Activated CD8-positive, alpha-beta T cell treated with anti-CD3 and anti-CD28 coated beads for 36 hours (primary cell): ENCODE data around the gene BPIFB2. TPM values are rescaled to one million over a fixed set of nuclear protein-coding genes. Genes with fewer than 3 reads are reported as not detected.
"Not testable (repeated sequence)": the region's sequence is repeated elsewhere in the genome, so short reads cannot be mapped to it uniquely, and the experiment has no call there.

Source experiments
- ATAC-seq: fragments of 200-7000 bp; cut with Tn5 transposase; one replicate; pipeline ENCODE4 v1.10.0; 2021; ENCODE audit warnings: mild to moderate bottlenecking, moderate library complexity
- CTCF ChIA-PET: fragments of 350-600 bp; sonication (Branson Sonifier 250); formaldehyde crosslinking; loops from one replicate; lab custom pipeline; 2021; ENCODE audit warnings: antibody characterized with exemption; lab: Charles Lee
- POLR2A ChIA-PET: fragments of 350-600 bp; sonication (Branson Sonifier 250); formaldehyde crosslinking; loops from one replicate; lab custom pipeline; 2021; ENCODE audit warnings: antibody characterized with exemption; lab: Charles Lee
- DNase-seq: peaks from one replicate; pipeline ENCODE4 v3.0.0-alpha.2; 2020
- H3K27ac Mint-ChIP-seq: one replicate; pipeline ENCODE4 v1.8.0; 2021; ENCODE audit warnings: mild to moderate bottlenecking, mixed read lengths
- H3K27me3 Mint-ChIP-seq: one replicate; pipeline ENCODE4 v1.8.0; 2021; ENCODE audit warnings: mixed read lengths
- H3K36me3 Mint-ChIP-seq: one replicate; pipeline ENCODE4 v1.8.0; 2021; ENCODE audit warnings: low read depth, mixed read lengths
- H3K4me1 Mint-ChIP-seq: one replicate; pipeline ENCODE4 v1.8.0; 2021; ENCODE audit warnings: low read depth, mixed read lengths
- H3K4me3 Mint-ChIP-seq: one replicate; pipeline ENCODE4 v1.8.0; 2021; ENCODE audit warnings: mild to moderate bottlenecking, moderate library complexity, mixed read lengths
- H3K9me3 Mint-ChIP-seq: one replicate; pipeline ENCODE4 v1.8.0; 2021; ENCODE audit warnings: mixed read lengths
- CTCF ChIP-seq: fragments of 200-600 bp; IDR thresholded peaks from one replicate; pipeline ENCODE4 v1.8.0; 2022; ENCODE audit warnings: antibody characterized with exemption, mild to moderate bottlenecking
- intact Hi-C: fragments of 100-400 bp; cut with micrococcal nuclease; formaldehyde crosslinking; loops from one replicate; pipeline ENCODE4 v1.10.0; 2022
- total RNA-seq, 2 experiments: library from RNA; stranded (reverse); gene quantifications; one replicate each; pipeline ENCODE4 v1.2.3, GENCODE V29; 2021

BPIFB2 gene
- total RNA-seq, 2 experiments from 2014 or later = not detected

GRCh38 chr20:32970973-32971300, 36.6 kb upstream of the BPIFB2 start:
- DNase-seq (no peak), ATAC-seq (no peak)
- no peak overlapping the region for H3K27ac Mint-ChIP-seq
- peaks cover 2% of the 10 kb centered on the region for H3K9me3 Mint-ChIP-seq
- CTCF ChIA-PET = interaction anchor here (1.5 to 5.4 kb wide), 2 partner anchors 25 to 34 kb away, joined by 7 to 40 read pairs; partner anchors contain the start of gene SUN5
- TF ChIP-seq CTCF = no peak
- POLR2A ChIA-PET = interaction anchor here (0.7 to 3.0 kb wide), 5 partner anchors 16 to 1332 kb away, joined by 3 to 10 read pairs (median 4); partner anchors contain the start of gene AHCY
- peaks cover 80% of the 10 kb centered on the region for H3K4me1 Mint-ChIP-seq
- peaks cover 9% of the 10 kb centered on the region for H3K36me3 Mint-ChIP-seq
- H3K4me3 Mint-ChIP-seq = no peak overlapping the region
- intact Hi-C loops = no loop called here
- no peaks in the 10 kb centered on the region for H3K27me3 Mint-ChIP-seq

- CTCF ChIA-PET = interaction anchor here (0.7 to 5.4 kb wide), 4 partner anchors 13 to 33 kb away, joined by 3 to 40 read pairs (median 5); partner anchors contain the start of gene SUN5
- H3K27me3 Mint-ChIP-seq = no peaks in the 10 kb centered on the region
- peak; percentile 49 for DNase-seq
- POLR2A ChIA-PET = interaction anchor here (1.1 to 3.0 kb wide), 6 partner anchors 10 to 26 kb away, joined by 3 to 10 read pairs (median 4); no protein-coding TSS in a partner anchor
- peaks cover 8% of the 10 kb centered on the region for H3K9me3 Mint-ChIP-seq
- peaks cover 78% of the 10 kb centered on the region for H3K4me1 Mint-ChIP-seq
- ATAC-seq = peak; percentile 24
- H3K4me3 Mint-ChIP-seq = no peak overlapping the region
- no peak overlapping the region for H3K27ac Mint-ChIP-seq
- intact Hi-C loops = no loop called here
- no peak for TF ChIP-seq CTCF
- H3K36me3 Mint-ChIP-seq = peaks cover 16% of the 10 kb centered on the region
Measured at GRCh38 chr20:32971703-32972161, 35.8 kb upstream of the BPIFB2 start.

GRCh38 chr20:32972181-32973076, 35.1 kb upstream of the BPIFB2 start:
- H3K27me3 Mint-ChIP-seq = no peaks in the 10 kb centered on the region
- POLR2A ChIA-PET = interaction anchor here (1.1 to 3.0 kb wide), 6 partner anchors 9 to 27 kb away, joined by 3 to 10 read pairs (median 4); no protein-coding TSS in a partner anchor
- peaks cover 73% of the 10 kb centered on the region for H3K4me1 Mint-ChIP-seq
- CTCF ChIA-PET = interaction anchor here (0.7 to 5.4 kb wide), 5 partner anchors 13 to 32 kb away, joined by 3 to 40 read pairs (median 5); partner anchors contain the start of gene SUN5
- intact Hi-C loops = no loop called here
- peaks cover 10% of the 10 kb centered on the region for H3K9me3 Mint-ChIP-seq
- no peak overlapping the region for H3K27ac Mint-ChIP-seq
- no peak overlapping the region for H3K4me3 Mint-ChIP-seq
- H3K36me3 Mint-ChIP-seq = peaks cover 20% of the 10 kb centered on the region
- no peak for TF ChIP-seq CTCF
- ATAC-seq (peak; percentile 80), DNase-seq (peak; percentile 95)

- CTCF ChIA-PET = interaction anchor here (0.6 to 5.4 kb wide), 5 partner anchors 22 to 37 kb away, joined by 3 to 40 read pairs (median 5); no protein-coding TSS in a partner anchor
- peaks cover 67% of the 10 kb centered on the region for H3K4me1 Mint-ChIP-seq
Measured at GRCh38 chr20:32973077-32973717, 34.3 kb upstream of the BPIFB2 start.

GRCh38 chr20:32974204-32975064, 33.1 kb upstream of the BPIFB2 start:
- CTCF ChIA-PET = interaction anchor here (0.8 to 5.4 kb wide), 5 partner anchors 16 to 32 kb away, joined by 3 to 40 read pairs (median 5); no protein-coding TSS in a partner anchor
- POLR2A ChIA-PET = interaction anchor here (0.7 to 3.0 kb wide), 5 partner anchors 9 to 29 kb away, joined by 3 to 10 read pairs (median 6); no protein-coding TSS in a partner anchor
- not testable (repeated sequence) for DNase-seq

More at GRCh38 chr20:32973077-32973717, 34.3 kb upstream of the BPIFB2 start:
- intact Hi-C loops = no loop called here
- H3K4me3 Mint-ChIP-seq = no peak overlapping the region
- H3K27ac Mint-ChIP-seq = no peak overlapping the region
- peaks cover 20% of the 10 kb centered on the region for H3K36me3 Mint-ChIP-seq
- peaks cover 10% of the 10 kb centered on the region for H3K9me3 Mint-ChIP-seq
- no peak for TF ChIP-seq CTCF
- POLR2A ChIA-PET = interaction anchor here (1.4 to 3.0 kb wide), 5 partner anchors 7 to 28 kb away, joined by 3 to 10 read pairs (median 6); no protein-coding TSS in a partner anchor
- H3K27me3 Mint-ChIP-seq = no peaks in the 10 kb centered on the region
- ATAC-seq (no peak), DNase-seq (no peak)

GRCh38 chr20:32975121-32975520, 32.4 kb upstream of the BPIFB2 start:
- H3K4me3 Mint-ChIP-seq, H3K27ac Mint-ChIP-seq, POLR2A ChIA-PET, H3K9me3 Mint-ChIP-seq, ATAC-seq, H3K27me3 Mint-ChIP-seq, intact Hi-C loops, DNase-seq: not testable (repeated sequence)
- H3K36me3 Mint-ChIP-seq = peaks cover 20% of the 10 kb centered on the region
- peaks cover 48% of the 10 kb centered on the region for H3K4me1 Mint-ChIP-seq
- CTCF ChIA-PET = interaction anchor here (0.7 kb wide), 1 partner anchor 10 kb away, joined by 3 read pairs; no protein-coding TSS in a partner anchor

More at GRCh38 chr20:32974204-32975064, 33.1 kb upstream of the BPIFB2 start:
- H3K4me3 Mint-ChIP-seq, H3K27ac Mint-ChIP-seq, intact Hi-C loops, H3K27me3 Mint-ChIP-seq, ATAC-seq, H3K9me3 Mint-ChIP-seq: not testable (repeated sequence)
- peaks cover 20% of the 10 kb centered on the region for H3K36me3 Mint-ChIP-seq
- H3K4me1 Mint-ChIP-seq = peaks cover 55% of the 10 kb centered on the region
